HG03095 (cell line): Measurements from ENCODE around the gene CTNNA2.

ENCODE experiments used
- ATAC-seq: cut with Tn5 transposase; IDR thresholded peaks from one replicate; pipeline ENCODE4 v1.9.1; 2021; ENCODE audit warnings: moderate library complexity; ENCODE audit not compliant: unreplicated experiment

The CTNNA2 gene

GRCh38 chr2:80591233-80591632 is 1078.4 kb downstream of the CTNNA2 start:
- ATAC-seq: no peak

- no peak for ATAC-seq
Observed at GRCh38 chr2:80592106-80592505, 1079.3 kb downstream of the CTNNA2 start.

- no peak for ATAC-seq
Observed at GRCh38 chr2:80610108-80610507, 1097.3 kb downstream of the CTNNA2 start.

- ATAC-seq: no peak
Observed at GRCh38 chr2:80621656-80622055, 1108.8 kb downstream of the CTNNA2 start.

GRCh38 chr2:80624062-80624461 is 1111.2 kb downstream of the CTNNA2 start:
- ATAC-seq: no peak

GRCh38 chr2:80634590-80634989 is 1121.7 kb downstream of the CTNNA2 start:
- no peak for ATAC-seq

GRCh38 chr2:80638783-80639182 is 1125.9 kb downstream of the CTNNA2 start:
- ATAC-seq: no peak

- ATAC-seq: no peak
Observed at GRCh38 chr2:80642465-80642864, 1129.6 kb downstream of the CTNNA2 start.

- ATAC-seq: no peak
Observed at GRCh38 chr2:80643598-80643997, 1130.7 kb downstream of the CTNNA2 start.

- no peak for ATAC-seq
Observed at GRCh38 chr2:80651435-80651834, 1138.6 kb downstream of the CTNNA2 start.

GRCh38 chr2:80655265-80655664 is 1142.4 kb downstream of the CTNNA2 start:
- no peak for ATAC-seq

- ATAC-seq: no peak
Observed at GRCh38 chr2:80670763-80671162, 1157.9 kb downstream of the CTNNA2 start.

- ATAC-seq: no peak
Observed at GRCh38 chr2:80687524-80687923, 1174.7 kb downstream of the CTNNA2 start.

- ATAC-seq: no peak
Observed at GRCh38 chr2:80689106-80689505, 1176.3 kb downstream of the CTNNA2 start.
